Right lobe of liver (tissue), 6 donors: ENCODE results near the gene AKT3. TPM values are rescaled to one million over a fixed set of nuclear protein-coding genes. Genes with fewer than 3 reads are reported as not detected.

ENCODE experiments used
- ATAC-seq, 4 donors: fragments of 200-7000 bp; cut with Tn5 transposase; one replicate each; pipeline ENCODE4 v1.9.1; 2020; ENCODE audit warnings: mild to moderate bottlenecking in 4 of 4, moderate library complexity in 4 of 4
- DNase-seq, 3 donors: peaks; one replicate each; pipeline ENCODE4 v3.0.0-alpha.2; 2020
- H3K27ac ChIP-seq, 3 donors: fragments of 200-600 bp; one replicate each; pipeline ENCODE4 v1.8.0; 2022
- H3K27me3 ChIP-seq, 2 donors: fragments of 200-600 bp; one replicate each; pipeline ENCODE4 v1.8.0; 2022
- H3K36me3 ChIP-seq, 4 donors: fragments of 200-600 bp; sonication (generic) in 1 of 4; one replicate each; pipeline versions ENCODE4 v1.5.1 to v1.8.0; 2017 to 2022; ENCODE audit warnings: control low read depth in 1 of 4
- H3K4me1 ChIP-seq, 4 donors: fragments of 200-600 bp; sonication (generic) in 1 of 4; one replicate each; pipeline versions ENCODE4 v1.5.1 to v1.8.0; 2017 to 2022; ENCODE audit warnings: control low read depth in 1 of 4
- H3K4me3 ChIP-seq, 3 donors: fragments of 200-600 bp; one replicate each; pipeline ENCODE4 v1.8.0; 2022
- H3K9me3 ChIP-seq, 4 donors: fragments of 200-600 bp; sonication (generic) in 1 of 4; one replicate each; pipeline versions ENCODE4 v1.5.1 to v1.8.0; 2017 to 2022; ENCODE audit warnings: control low read depth in 1 of 4
- POLR2A ChIP-seq: fragments of 450-650 bp; IDR thresholded peaks from one replicate; pipeline ENCODE4 v1.6.1; 2017; ENCODE audit warnings: antibody characterized with exemption, mild to moderate bottlenecking
- WGBS: methylation state at CpG from one replicate; pipeline ENCODE4 v1.1.6; 2018; ENCODE audit warnings: low coverage, low lambda C conversion rate; ENCODE audit not compliant: insufficient coverage; ENCODE audit errors: missing lambda C conversion rate; 5-methylcytosine and 5-hydroxymethylcytosine counted together
- intact Hi-C, 2 donors: fragments of 100-400 bp; cut with DNase I; formaldehyde crosslinking; loops; one replicate each; pipeline versions ENCODE4 v1.11.2 to v1.14.1; 2022
- total RNA-seq, 6 experiments: library from RNA; depleted of rRNA in 2 of 6; stranded (reverse); fragments of >200 nt in 2 of 6; fragmentation: NEBNext Ultra II Directional in 3 of 6; extraction: Animal tissue kit (Norgen Biotek cat#: 25700) in 3 of 6; gene quantifications; one replicate each; pipeline versions ENCODE4 v1.1.0 to v1.2.4, GENCODE V29; 2016 to 2023
- TF ChIP-seq, protein P1 (sequence below), 4 donors: fragments of 200-600 bp in 3 of 4; fragments of 450-650 bp in 1 of 4; IDR thresholded peaks; one replicate each; pipeline versions ENCODE4 v1.5.1 to v1.8.0; 2016 to 2022; ENCODE audit warnings: antibody characterized with exemption in 4 of 4, mild to moderate bottlenecking in 2 of 4
- donor health status: DM: no; HTN: yes; CAD: no.
- donor health status: DM: no; HTN: no; CAD: no.
- donor health status: DM: no; HTN: no; CAD: no.
- donor health status: DM: no; HTN: yes; CAD: no.
- donor health status: DM: no; HTN: yes; CAD: no.

Gene AKT3
- total RNA-seq, 6 experiments from 2014 or later, result 4.9 to 9.6 (median 6.8) TPM

GRCh38 chr1:243849421-243850201, 432 bp downstream of the AKT3 start:
- intact Hi-C loops, result no loop called here
- Histone ChIP-seq H3K4me3 (peak overlapping the region; percentile 52 to 59 (median 57)), H3K27me3 (peaks cover 5 to 7% of the 10 kb centered on the region in 2 donors), H3K4me1 (peaks cover 0 to 9% (median 0%) of the 10 kb centered on the region in 4 donors), H3K27ac (peak overlapping the region; percentile 64 to 89 (median 75)), H3K9me3 (no peaks in the 10 kb centered on the region), H3K36me3 (no peaks in the 10 kb centered on the region)
- WGBS, result 4% methylated on average over 5 of the region's 81 CpGs
- no peak for TF ChIP-seq POLR2A
- TF ChIP-seq, protein P1, sequence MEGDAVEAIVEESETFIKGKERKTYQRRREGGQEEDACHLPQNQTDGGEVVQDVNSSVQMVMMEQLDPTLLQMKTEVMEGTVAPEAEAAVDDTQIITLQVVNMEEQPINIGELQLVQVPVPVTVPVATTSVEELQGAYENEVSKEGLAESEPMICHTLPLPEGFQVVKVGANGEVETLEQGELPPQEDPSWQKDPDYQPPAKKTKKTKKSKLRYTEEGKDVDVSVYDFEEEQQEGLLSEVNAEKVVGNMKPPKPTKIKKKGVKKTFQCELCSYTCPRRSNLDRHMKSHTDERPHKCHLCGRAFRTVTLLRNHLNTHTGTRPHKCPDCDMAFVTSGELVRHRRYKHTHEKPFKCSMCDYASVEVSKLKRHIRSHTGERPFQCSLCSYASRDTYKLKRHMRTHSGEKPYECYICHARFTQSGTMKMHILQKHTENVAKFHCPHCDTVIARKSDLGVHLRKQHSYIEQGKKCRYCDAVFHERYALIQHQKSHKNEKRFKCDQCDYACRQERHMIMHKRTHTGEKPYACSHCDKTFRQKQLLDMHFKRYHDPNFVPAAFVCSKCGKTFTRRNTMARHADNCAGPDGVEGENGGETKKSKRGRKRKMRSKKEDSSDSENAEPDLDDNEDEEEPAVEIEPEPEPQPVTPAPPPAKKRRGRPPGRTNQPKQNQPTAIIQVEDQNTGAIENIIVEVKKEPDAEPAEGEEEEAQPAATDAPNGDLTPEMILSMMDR (IDR thresholded peaks at IDR 0.05), result no peak
- ATAC-seq, result peak; percentile 23 to 54 (median 32)
- peak; percentile 35 to 58 (median 46) for DNase-seq

GRCh38 chr1:243848858-243849420, 1.1 kb downstream of the AKT3 start:
- Histone ChIP-seq H3K27ac (peak overlapping the region; percentile 64 to 89 (median 75)), H3K27me3 (peaks cover 5 to 7% of the 10 kb centered on the region in 2 donors), H3K4me1 (peaks cover 0 to 9% (median 0%) of the 10 kb centered on the region in 4 donors), H3K36me3 (no peaks in the 10 kb centered on the region), H3K4me3 (peak overlapping the region; percentile 52 to 59 (median 57)), H3K9me3 (no peaks in the 10 kb centered on the region)
- ATAC-seq, result peak; percentile 42 to 56 (median 46)
- intact Hi-C loops, result no loop called here
- 6% methylated on average over 10 of the region's 19 CpGs for WGBS
- TF ChIP-seq, protein P1 (IDR thresholded peaks at IDR 0.05), result no peak
- TF ChIP-seq POLR2A, result no peak
- peak in 2 of 3 donors; percentile 41 to 57 for DNase-seq

DNA sequence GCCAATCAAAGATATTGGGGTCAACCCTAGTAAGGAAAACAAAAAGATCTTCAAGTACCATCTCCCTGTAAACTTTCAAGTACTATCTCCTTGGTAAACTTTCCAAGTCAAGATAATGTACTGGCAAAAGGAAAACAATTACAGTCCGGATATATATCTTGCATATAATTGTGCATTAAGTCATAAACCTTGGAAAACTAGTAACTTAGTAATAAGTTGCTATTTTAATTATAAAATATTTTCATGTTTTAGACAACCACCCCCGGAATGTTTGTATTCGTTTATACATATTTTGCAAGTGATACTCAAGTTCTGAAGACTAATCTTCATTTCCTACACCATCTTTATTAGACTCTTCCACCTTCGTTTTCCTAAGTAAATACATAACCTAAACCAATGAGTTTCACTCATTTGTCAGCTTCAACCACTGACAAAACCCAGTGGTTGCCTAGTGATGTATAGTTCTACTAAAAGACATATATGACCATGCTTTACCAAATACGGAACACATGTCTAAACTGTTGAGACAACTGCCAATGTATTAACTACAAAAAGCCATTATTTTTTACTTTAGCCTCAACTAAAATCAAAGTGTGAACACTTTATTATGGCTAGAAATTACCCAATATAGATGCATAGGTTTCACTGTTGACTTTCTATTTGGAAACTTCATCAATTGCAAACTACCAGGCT, 1.7 kb downstream of the AKT3 start:
- no peak for ATAC-seq
- DNase-seq, result no peak
- H3K9me3 ChIP-seq, result no peaks in the 10 kb centered on the region
- intact Hi-C loops, result no loop called here
- peaks cover 0 to 9% (median 0%) of the 10 kb centered on the region in 4 donors for H3K4me1 ChIP-seq
- 62% methylated on average over 5 of the region's 5 CpGs for WGBS
- H3K4me3 ChIP-seq, result peak overlapping the region in 1 of 3 donors; percentile 52
- no peaks in the 10 kb centered on the region for H3K36me3 ChIP-seq
- H3K27me3 ChIP-seq, result peaks cover 5 to 7% of the 10 kb centered on the region in 2 donors
- no peak for TF ChIP-seq POLR2A
- TF ChIP-seq, protein P1 (IDR thresholded peaks at IDR 0.05), result no peak
- H3K27ac ChIP-seq, result peak overlapping the region in 1 of 3 donors; percentile 75

- Histone ChIP-seq H3K27me3 (peaks cover 5 to 7% of the 10 kb centered on the region in 2 donors), H3K9me3 (no peaks in the 10 kb centered on the region), H3K27ac (no peak overlapping the region), H3K36me3 (no peaks in the 10 kb centered on the region), H3K4me3 (no peak overlapping the region), H3K4me1 (peaks cover 0 to 9% (median 0%) of the 10 kb centered on the region in 4 donors)
- intact Hi-C loops, result no loop called here
- DNase-seq (no peak), ATAC-seq (no peak)
- no peak for TF ChIP-seq POLR2A
- TF ChIP-seq, protein P1 (IDR thresholded peaks at IDR 0.05), result no peak
- 83% methylated on average over 1 of the region's 1 CpG for WGBS
These were observed 3.3 kb downstream of the AKT3 start for GRCh38 chr1:243846761-243847160.
